ENCODE results near the gene CARMIL1.
A peak's percentile ranks its signal among the peaks of the same experiment; 100 is the strongest.

CARMIL1 gene

GRCh38 chr6:25369036-25369432 lies 89.9 kb downstream of the CARMIL1 start:
- Histone ChIP-seq H3K27me3 (ENCODE audit: insufficient read depth, low read length, poor library complexity, severe bottlenecking) (no peaks in the 10 kb centered on the region), H3K4me3 (ENCODE audit: low read length, poor library complexity, severe bottlenecking) (no peak overlapping the region), H3F3A (ENCODE audit: low read depth) (no peaks in the 10 kb centered on the region), H3K4me1 (ENCODE audit: insufficient read depth, low read length, poor library complexity, severe bottlenecking) (peaks cover 39% of the 10 kb centered on the region), H3K36me3 (ENCODE audit: insufficient read depth, low read length) (no peaks in the 10 kb centered on the region), H3K9me2 (replicated peaks; ENCODE audit: low read depth, low read length) (no peaks in the 10 kb centered on the region), H3K9ac (ENCODE audit: low read depth, low read length, poor library complexity, severe bottlenecking) (peak overlapping the region; percentile 7), H4K20me1 (ENCODE audit: insufficient read depth, low read length, poor library complexity, severe bottlenecking) (no peaks in the 10 kb centered on the region), H3K9me3 (ENCODE audit: insufficient read depth, low read depth, low read length) (no peaks in the 10 kb centered on the region), H3K79me2 (ENCODE audit: insufficient read depth, low read length) (peaks cover 13% of the 10 kb centered on the region), H2AFZ (ENCODE audit: low read length) (no peak overlapping the region), H3K4me2 (ENCODE audit: low read depth, low read length, poor library complexity, severe bottlenecking) (peak overlapping the region; percentile 26)
- no peak for TF ChIP-seq CTCF (conservative IDR thresholded peaks at IDR 0.05; ENCODE audit: low read length)

GRCh38 chr6:25369433-25370177 lies 90.4 kb downstream of the CARMIL1 start:
- Histone ChIP-seq H3K27me3 (ENCODE audit: insufficient read depth, low read length, poor library complexity, severe bottlenecking) (no peaks in the 10 kb centered on the region), H3K4me3 (ENCODE audit: low read length, poor library complexity, severe bottlenecking) (no peak overlapping the region), H3K9ac (ENCODE audit: low read depth, low read length, poor library complexity, severe bottlenecking) (peak overlapping the region; percentile 7), H3K4me2 (ENCODE audit: low read depth, low read length, poor library complexity, severe bottlenecking) (peak overlapping the region; percentile 26), H3K9me3 (ENCODE audit: insufficient read depth, low read depth, low read length) (no peaks in the 10 kb centered on the region), H3K4me1 (ENCODE audit: insufficient read depth, low read length, poor library complexity, severe bottlenecking) (peaks cover 39% of the 10 kb centered on the region), H3K79me2 (ENCODE audit: insufficient read depth, low read length) (peaks cover 17% of the 10 kb centered on the region), H3K36me3 (ENCODE audit: insufficient read depth, low read length) (no peaks in the 10 kb centered on the region), H2AFZ (ENCODE audit: low read length) (no peak overlapping the region), H3F3A (ENCODE audit: low read depth) (no peaks in the 10 kb centered on the region), H3K9me2 (replicated peaks; ENCODE audit: low read depth, low read length) (no peaks in the 10 kb centered on the region), H4K20me1 (ENCODE audit: insufficient read depth, low read length, poor library complexity, severe bottlenecking) (no peaks in the 10 kb centered on the region)
- no peak for TF ChIP-seq CTCF (conservative IDR thresholded peaks at IDR 0.05; ENCODE audit: low read length)
- TF ChIP-seq EZH2phosphoT487 (IDR thresholded peaks at IDR 0.05; ENCODE audit: borderline replicate concordance): no peak

GRCh38 chr6:25370178-25371036 lies 91.2 kb downstream of the CARMIL1 start:
- H3K9me3 ChIP-seq (ENCODE audit: insufficient read depth, low read depth, low read length): no peaks in the 10 kb centered on the region
- peaks cover 39% of the 10 kb centered on the region for H3K4me1 ChIP-seq (ENCODE audit: insufficient read depth, low read length, poor library complexity, severe bottlenecking)
- TF ChIP-seq EZH2phosphoT487 (IDR thresholded peaks at IDR 0.05; ENCODE audit: borderline replicate concordance) (no peak), CTCF (conservative IDR thresholded peaks at IDR 0.05; ENCODE audit: low read length) (no peak)
- H3K9me2 ChIP-seq (replicated peaks; ENCODE audit: low read depth, low read length): no peaks in the 10 kb centered on the region
- H3K9ac ChIP-seq (ENCODE audit: low read depth, low read length, poor library complexity, severe bottlenecking): peak overlapping the region; percentile 7
- H3K27me3 ChIP-seq (ENCODE audit: insufficient read depth, low read length, poor library complexity, severe bottlenecking): no peaks in the 10 kb centered on the region
- no peaks in the 10 kb centered on the region for H3K36me3 ChIP-seq (ENCODE audit: insufficient read depth, low read length)
- H3K4me2 ChIP-seq (ENCODE audit: low read depth, low read length, poor library complexity, severe bottlenecking): peak overlapping the region; percentile 26
- no peaks in the 10 kb centered on the region for H4K20me1 ChIP-seq (ENCODE audit: insufficient read depth, low read length, poor library complexity, severe bottlenecking)
- H3K79me2 ChIP-seq (ENCODE audit: insufficient read depth, low read length): peaks cover 25% of the 10 kb centered on the region
- H3F3A ChIP-seq (ENCODE audit: low read depth): no peaks in the 10 kb centered on the region
- no peak overlapping the region for H3K4me3 ChIP-seq (ENCODE audit: low read length, poor library complexity, severe bottlenecking)
- H2AFZ ChIP-seq (ENCODE audit: low read length): no peak overlapping the region
